HEK293T (cell line): Measurements from ENCODE around the gene RPL32.

Source experiments
- BHLHE40 ChIP-seq: fragments of 450-650 bp; IDR thresholded peaks from 2 replicates; pipeline ENCODE4 v1.6.1; 2016; ENCODE audit warnings: mild to moderate bottlenecking, moderate library complexity, borderline replicate concordance
- FOXM1 ChIP-seq: fragments of 450-650 bp; IDR thresholded peaks from 2 replicates; pipeline ENCODE4 v1.6.1; 2017; ENCODE audit warnings: mild to moderate bottlenecking, borderline replicate concordance
- SP1 ChIP-seq: fragments of 450-650 bp; IDR thresholded peaks from 2 replicates; pipeline ENCODE4 v1.6.1; 2017
- SUZ12 ChIP-seq: fragments of 450-650 bp; IDR thresholded peaks from 2 replicates; pipeline ENCODE4 v1.6.1; 2016; ENCODE audit warnings: mild to moderate bottlenecking
- ZNF384 ChIP-seq: fragments of 450-650 bp; IDR thresholded peaks from 2 replicates; pipeline ENCODE4 v1.6.1; 2016
- TF ChIP-seq, protein P1 (sequence below): fragments of 450-650 bp; IDR thresholded peaks from 2 replicates; pipeline ENCODE4 v1.6.1; 2016

DNA sequence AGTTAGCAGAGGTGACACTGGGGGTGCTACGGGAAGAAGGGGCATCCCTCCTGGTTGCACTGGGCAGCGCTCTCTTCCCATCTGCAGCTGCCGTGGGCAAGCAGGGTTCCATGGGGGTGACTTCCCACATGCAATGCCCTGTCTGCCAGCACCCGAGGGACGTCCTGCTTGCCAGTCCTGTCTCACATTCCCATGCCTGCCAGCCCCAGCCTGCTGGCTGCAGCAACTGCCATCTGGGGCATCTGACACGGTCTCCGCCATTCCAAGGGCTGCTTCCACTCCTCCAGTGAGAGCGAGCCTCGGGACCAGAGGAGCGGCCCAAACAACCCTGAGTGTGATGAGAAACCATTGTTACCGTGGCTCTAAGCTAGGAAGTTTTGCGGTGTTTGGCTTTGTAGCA lies 45.4 kb upstream of the RPL32 start:
- no peak for TF ChIP-seq BHLHE40
- TF ChIP-seq SUZ12: no peak
- TF ChIP-seq, protein P1, sequence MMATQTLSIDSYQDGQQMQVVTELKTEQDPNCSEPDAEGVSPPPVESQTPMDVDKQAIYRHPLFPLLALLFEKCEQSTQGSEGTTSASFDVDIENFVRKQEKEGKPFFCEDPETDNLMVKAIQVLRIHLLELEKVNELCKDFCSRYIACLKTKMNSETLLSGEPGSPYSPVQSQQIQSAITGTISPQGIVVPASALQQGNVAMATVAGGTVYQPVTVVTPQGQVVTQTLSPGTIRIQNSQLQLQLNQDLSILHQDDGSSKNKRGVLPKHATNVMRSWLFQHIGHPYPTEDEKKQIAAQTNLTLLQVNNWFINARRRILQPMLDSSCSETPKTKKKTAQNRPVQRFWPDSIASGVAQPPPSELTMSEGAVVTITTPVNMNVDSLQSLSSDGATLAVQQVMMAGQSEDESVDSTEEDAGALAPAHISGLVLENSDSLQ: no peak
- no peak for TF ChIP-seq SP1
- TF ChIP-seq ZNF384: no peak
- TF ChIP-seq FOXM1: no peak
